ENCODE results near the gene MCM3AP. TPM values are rescaled to one million over a fixed set of nuclear protein-coding genes. Genes with fewer than 3 reads are reported as not detected.

Gene MCM3AP
- total and polyA plus RNA-seq, 9 of the 15 experiments (the other 6 are each of a cell fraction or from before 2014, with no cell fraction given): 6.5 to 179 (median 69.6) TPM

DNA sequence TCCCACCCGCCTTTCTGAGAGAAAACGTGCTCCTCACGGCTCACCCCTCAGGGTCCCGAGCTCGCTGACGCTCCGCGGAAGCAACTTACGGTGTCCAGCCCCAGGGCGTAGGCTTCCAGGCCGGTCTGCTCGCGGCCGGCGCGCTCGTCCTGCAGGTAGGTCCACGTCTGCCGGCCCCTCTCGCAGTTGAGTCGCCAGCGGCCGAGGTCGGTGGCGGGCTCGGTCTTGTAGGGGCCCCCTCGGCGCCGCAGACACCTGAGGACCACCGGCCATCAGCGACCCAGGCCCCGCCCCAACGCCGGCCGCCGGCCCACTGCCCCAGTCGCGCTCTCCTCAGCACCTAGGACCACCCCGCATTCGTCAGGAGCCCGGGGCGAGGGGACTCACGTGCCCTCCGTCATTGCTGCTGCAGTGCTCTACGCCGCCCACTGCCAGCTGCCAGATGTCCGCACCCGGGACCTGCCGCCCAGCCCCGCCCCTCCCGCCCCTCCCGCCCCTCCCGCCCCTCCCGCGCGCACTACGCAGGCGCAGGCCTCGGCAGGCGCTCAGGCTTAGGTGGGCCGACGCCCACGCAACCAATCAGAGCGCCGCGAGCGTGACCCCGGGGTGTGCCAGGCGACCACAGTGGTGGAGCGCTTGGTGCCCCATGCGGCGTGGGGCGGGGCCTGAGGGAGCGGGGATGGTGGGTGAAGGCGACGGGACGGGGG is 56.9 kb downstream of the MCM3AP start, which contains the start of gene LSS (continued):
- TF ChIP-seq, protein P1, sequence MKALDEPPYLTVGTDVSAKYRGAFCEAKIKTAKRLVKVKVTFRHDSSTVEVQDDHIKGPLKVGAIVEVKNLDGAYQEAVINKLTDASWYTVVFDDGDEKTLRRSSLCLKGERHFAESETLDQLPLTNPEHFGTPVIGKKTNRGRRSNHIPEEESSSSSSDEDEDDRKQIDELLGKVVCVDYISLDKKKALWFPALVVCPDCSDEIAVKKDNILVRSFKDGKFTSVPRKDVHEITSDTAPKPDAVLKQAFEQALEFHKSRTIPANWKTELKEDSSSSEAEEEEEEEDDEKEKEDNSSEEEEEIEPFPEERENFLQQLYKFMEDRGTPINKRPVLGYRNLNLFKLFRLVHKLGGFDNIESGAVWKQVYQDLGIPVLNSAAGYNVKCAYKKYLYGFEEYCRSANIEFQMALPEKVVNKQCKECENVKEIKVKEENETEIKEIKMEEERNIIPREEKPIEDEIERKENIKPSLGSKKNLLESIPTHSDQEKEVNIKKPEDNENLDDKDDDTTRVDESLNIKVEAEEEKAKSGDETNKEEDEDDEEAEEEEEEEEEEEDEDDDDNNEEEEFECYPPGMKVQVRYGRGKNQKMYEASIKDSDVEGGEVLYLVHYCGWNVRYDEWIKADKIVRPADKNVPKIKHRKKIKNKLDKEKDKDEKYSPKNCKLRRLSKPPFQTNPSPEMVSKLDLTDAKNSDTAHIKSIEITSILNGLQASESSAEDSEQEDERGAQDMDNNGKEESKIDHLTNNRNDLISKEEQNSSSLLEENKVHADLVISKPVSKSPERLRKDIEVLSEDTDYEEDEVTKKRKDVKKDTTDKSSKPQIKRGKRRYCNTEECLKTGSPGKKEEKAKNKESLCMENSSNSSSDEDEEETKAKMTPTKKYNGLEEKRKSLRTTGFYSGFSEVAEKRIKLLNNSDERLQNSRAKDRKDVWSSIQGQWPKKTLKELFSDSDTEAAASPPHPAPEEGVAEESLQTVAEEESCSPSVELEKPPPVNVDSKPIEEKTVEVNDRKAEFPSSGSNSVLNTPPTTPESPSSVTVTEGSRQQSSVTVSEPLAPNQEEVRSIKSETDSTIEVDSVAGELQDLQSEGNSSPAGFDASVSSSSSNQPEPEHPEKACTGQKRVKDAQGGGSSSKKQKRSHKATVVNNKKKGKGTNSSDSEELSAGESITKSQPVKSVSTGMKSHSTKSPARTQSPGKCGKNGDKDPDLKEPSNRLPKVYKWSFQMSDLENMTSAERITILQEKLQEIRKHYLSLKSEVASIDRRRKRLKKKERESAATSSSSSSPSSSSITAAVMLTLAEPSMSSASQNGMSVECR (CRISPR knock-in tag; IDR thresholded peaks at IDR 0.05): peak; percentile 91
- no peak for TF ChIP-seq ZNF436 (CRISPR knock-in tag; IDR thresholded peaks at IDR 0.05)
- 0 out of 2 replicates have a peak, but pooled peaks have one; percentile 12 for TF ChIP-seq ZNF75A (CRISPR knock-in tag; IDR thresholded peaks at IDR 0.05)
- TF ChIP-seq, protein P2, sequence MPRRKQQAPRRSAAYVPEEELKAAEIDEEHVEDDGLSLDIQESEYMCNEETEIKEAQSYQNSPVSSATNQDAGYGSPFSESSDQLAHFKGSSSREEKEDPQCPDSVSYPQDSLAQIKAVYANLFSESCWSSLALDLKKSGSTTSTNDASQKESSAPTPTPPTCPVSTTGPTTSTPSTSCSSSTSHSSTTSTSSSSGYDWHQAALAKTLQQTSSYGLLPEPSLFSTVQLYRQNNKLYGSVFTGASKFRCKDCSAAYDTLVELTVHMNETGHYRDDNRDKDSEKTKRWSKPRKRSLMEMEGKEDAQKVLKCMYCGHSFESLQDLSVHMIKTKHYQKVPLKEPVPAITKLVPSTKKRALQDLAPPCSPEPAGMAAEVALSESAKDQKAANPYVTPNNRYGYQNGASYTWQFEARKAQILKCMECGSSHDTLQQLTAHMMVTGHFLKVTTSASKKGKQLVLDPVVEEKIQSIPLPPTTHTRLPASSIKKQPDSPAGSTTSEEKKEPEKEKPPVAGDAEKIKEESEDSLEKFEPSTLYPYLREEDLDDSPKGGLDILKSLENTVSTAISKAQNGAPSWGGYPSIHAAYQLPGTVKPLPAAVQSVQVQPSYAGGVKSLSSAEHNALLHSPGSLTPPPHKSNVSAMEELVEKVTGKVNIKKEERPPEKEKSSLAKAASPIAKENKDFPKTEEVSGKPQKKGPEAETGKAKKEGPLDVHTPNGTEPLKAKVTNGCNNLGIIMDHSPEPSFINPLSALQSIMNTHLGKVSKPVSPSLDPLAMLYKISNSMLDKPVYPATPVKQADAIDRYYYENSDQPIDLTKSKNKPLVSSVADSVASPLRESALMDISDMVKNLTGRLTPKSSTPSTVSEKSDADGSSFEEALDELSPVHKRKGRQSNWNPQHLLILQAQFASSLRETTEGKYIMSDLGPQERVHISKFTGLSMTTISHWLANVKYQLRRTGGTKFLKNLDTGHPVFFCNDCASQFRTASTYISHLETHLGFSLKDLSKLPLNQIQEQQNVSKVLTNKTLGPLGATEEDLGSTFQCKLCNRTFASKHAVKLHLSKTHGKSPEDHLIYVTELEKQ (CRISPR knock-in tag; IDR thresholded peaks at IDR 0.05): no peak
- no peak for TF ChIP-seq SRSF1 (IDR thresholded peaks at IDR 0.05; ENCODE audit: low read depth, low read length)
- no peak for TF ChIP-seq ARHGAP35 (IDR thresholded peaks at IDR 0.05; ENCODE audit: partially characterized antibody)
- TF ChIP-seq, protein P3, sequence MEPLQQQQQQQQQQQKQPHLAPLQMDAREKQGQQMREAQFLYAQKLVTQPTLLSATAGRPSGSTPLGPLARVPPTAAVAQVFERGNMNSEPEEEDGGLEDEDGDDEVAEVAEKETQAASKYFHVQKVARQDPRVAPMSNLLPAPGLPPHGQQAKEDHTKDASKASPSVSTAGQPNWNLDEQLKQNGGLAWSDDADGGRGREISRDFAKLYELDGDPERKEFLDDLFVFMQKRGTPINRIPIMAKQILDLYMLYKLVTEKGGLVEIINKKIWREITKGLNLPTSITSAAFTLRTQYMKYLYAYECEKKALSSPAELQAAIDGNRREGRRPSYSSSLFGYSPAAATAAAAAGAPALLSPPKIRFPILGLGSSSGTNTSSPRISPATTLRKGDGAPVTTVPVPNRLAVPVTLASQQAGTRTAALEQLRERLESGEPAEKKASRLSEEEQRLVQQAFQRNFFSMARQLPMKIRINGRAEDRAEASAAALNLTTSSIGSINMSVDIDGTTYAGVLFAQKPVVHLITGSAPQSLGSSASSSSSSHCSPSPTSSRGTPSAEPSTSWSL (CRISPR knock-in tag; IDR thresholded peaks at IDR 0.05; ENCODE audit: borderline replicate concordance): 0 out of 2 replicates have a peak, but pooled peaks have one; percentile 45
- TF ChIP-seq, protein P4, sequence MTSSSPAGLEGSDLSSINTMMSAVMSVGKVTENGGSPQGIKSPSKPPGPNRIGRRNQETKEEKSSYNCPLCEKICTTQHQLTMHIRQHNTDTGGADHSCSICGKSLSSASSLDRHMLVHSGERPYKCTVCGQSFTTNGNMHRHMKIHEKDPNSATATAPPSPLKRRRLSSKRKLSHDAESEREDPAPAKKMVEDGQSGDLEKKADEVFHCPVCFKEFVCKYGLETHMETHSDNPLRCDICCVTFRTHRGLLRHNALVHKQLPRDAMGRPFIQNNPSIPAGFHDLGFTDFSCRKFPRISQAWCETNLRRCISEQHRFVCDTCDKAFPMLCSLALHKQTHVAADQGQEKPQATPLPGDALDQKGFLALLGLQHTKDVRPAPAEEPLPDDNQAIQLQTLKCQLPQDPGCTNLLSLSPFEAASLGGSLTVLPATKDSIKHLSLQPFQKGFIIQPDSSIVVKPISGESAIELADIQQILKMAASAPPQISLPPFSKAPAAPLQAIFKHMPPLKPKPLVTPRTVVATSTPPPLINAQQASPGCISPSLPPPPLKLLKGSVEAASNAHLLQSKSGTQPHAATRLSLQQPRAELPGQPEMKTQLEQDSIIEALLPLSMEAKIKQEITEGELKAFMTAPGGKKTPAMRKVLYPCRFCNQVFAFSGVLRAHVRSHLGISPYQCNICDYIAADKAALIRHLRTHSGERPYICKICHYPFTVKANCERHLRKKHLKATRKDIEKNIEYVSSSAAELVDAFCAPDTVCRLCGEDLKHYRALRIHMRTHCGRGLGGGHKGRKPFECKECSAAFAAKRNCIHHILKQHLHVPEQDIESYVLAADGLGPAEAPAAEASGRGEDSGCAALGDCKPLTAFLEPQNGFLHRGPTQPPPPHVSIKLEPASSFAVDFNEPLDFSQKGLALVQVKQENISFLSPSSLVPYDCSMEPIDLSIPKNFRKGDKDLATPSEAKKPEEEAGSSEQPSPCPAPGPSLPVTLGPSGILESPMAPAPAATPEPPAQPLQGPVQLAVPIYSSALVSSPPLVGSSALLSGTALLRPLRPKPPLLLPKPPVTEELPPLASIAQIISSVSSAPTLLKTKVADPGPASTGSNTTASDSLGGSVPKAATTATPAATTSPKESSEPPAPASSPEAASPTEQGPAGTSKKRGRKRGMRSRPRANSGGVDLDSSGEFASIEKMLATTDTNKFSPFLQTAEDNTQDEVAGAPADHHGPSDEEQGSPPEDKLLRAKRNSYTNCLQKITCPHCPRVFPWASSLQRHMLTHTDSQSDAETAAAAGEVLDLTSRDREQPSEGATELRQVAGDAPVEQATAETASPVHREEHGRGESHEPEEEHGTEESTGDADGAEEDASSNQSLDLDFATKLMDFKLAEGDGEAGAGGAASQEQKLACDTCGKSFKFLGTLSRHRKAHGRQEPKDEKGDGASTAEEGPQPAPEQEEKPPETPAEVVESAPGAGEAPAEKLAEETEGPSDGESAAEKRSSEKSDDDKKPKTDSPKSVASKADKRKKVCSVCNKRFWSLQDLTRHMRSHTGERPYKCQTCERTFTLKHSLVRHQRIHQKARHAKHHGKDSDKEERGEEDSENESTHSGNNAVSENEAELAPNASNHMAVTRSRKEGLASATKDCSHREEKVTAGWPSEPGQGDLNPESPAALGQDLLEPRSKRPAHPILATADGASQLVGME (CRISPR knock-in tag; IDR thresholded peaks at IDR 0.05): peak; percentile 84

All from K562 (cell line).